ENCODE data around the gene H19. TPM values are rescaled to one million over a fixed set of nuclear protein-coding genes. Genes with fewer than 3 reads are reported as not detected.

H19 gene
- total and polyA plus RNA-seq, 4 donors = 194 to 16,780 (median 332) TPM

DNA sequence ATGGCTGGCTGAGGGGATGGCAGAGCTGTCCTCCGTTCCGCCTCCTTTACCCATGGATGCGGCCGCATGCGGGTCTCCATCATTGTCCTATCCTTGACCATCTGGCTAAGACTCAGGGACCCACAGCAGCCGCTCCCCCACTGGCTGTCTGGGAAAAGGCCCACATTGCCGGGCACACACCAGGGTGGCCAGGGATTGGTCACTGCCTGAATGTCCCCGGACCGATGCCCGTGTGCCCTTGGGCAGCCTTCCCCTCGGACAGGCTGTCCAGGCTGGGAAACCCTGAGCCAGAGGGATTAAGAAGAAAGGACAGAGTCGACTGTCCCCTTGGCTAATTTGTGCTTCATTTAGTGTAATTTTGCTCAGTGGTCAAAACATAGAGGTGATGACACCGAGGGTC, 22.5 kb downstream of the H19 start:
- H3K27me3 ChIP-seq (ENCODE audit: control insufficient read depth in 4 of 4, insufficient read depth in 4 of 4, low read length in 3 of 4) = no peaks in the 10 kb centered on the region
- no peak overlapping the region for H3K9ac ChIP-seq (ENCODE audit: low read depth in 1 of 2, low read length in 2 of 2)
- no peak overlapping the region for H3K4me3 ChIP-seq (ENCODE audit: low read depth in 1 of 3, low read length in 3 of 3)
- no peaks in the 10 kb centered on the region for H3K9me3 ChIP-seq (ENCODE audit: control insufficient read depth in 4 of 4, low read length in 3 of 4)
- TF ChIP-seq EGR1 (IDR thresholded peaks at IDR 0.05; ENCODE audit: low read depth in 2 of 2) (no peak), NR2F2 (IDR thresholded peaks at IDR 0.05) (no peak), FOXA1 (IDR thresholded peaks at IDR 0.05) (no peak), HNF4A (conservative IDR thresholded peaks at IDR 0.05) (no peak), FOXA2 (IDR thresholded peaks at IDR 0.05) (no peak), HNF4G (IDR thresholded peaks at IDR 0.05) (no peak), YY1 (IDR thresholded peaks at IDR 0.05) (no peak)
- TF ChIP-seq, protein P1, sequence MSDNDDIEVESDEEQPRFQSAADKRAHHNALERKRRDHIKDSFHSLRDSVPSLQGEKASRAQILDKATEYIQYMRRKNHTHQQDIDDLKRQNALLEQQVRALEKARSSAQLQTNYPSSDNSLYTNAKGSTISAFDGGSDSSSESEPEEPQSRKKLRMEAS (IDR thresholded peaks at IDR 0.05) = no peak
- TF ChIP-seq, protein P2, sequence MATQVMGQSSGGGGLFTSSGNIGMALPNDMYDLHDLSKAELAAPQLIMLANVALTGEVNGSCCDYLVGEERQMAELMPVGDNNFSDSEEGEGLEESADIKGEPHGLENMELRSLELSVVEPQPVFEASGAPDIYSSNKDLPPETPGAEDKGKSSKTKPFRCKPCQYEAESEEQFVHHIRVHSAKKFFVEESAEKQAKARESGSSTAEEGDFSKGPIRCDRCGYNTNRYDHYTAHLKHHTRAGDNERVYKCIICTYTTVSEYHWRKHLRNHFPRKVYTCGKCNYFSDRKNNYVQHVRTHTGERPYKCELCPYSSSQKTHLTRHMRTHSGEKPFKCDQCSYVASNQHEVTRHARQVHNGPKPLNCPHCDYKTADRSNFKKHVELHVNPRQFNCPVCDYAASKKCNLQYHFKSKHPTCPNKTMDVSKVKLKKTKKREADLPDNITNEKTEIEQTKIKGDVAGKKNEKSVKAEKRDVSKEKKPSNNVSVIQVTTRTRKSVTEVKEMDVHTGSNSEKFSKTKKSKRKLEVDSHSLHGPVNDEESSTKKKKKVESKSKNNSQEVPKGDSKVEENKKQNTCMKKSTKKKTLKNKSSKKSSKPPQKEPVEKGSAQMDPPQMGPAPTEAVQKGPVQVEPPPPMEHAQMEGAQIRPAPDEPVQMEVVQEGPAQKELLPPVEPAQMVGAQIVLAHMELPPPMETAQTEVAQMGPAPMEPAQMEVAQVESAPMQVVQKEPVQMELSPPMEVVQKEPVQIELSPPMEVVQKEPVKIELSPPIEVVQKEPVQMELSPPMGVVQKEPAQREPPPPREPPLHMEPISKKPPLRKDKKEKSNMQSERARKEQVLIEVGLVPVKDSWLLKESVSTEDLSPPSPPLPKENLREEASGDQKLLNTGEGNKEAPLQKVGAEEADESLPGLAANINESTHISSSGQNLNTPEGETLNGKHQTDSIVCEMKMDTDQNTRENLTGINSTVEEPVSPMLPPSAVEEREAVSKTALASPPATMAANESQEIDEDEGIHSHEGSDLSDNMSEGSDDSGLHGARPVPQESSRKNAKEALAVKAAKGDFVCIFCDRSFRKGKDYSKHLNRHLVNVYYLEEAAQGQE (IDR thresholded peaks at IDR 0.05) = no peak
- TF ChIP-seq, protein P3, sequence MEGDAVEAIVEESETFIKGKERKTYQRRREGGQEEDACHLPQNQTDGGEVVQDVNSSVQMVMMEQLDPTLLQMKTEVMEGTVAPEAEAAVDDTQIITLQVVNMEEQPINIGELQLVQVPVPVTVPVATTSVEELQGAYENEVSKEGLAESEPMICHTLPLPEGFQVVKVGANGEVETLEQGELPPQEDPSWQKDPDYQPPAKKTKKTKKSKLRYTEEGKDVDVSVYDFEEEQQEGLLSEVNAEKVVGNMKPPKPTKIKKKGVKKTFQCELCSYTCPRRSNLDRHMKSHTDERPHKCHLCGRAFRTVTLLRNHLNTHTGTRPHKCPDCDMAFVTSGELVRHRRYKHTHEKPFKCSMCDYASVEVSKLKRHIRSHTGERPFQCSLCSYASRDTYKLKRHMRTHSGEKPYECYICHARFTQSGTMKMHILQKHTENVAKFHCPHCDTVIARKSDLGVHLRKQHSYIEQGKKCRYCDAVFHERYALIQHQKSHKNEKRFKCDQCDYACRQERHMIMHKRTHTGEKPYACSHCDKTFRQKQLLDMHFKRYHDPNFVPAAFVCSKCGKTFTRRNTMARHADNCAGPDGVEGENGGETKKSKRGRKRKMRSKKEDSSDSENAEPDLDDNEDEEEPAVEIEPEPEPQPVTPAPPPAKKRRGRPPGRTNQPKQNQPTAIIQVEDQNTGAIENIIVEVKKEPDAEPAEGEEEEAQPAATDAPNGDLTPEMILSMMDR (IDR thresholded peaks at IDR 0.05; ENCODE audit: low read depth, low read length, missing input control) = no peak
- TF ChIP-seq, protein P4, sequence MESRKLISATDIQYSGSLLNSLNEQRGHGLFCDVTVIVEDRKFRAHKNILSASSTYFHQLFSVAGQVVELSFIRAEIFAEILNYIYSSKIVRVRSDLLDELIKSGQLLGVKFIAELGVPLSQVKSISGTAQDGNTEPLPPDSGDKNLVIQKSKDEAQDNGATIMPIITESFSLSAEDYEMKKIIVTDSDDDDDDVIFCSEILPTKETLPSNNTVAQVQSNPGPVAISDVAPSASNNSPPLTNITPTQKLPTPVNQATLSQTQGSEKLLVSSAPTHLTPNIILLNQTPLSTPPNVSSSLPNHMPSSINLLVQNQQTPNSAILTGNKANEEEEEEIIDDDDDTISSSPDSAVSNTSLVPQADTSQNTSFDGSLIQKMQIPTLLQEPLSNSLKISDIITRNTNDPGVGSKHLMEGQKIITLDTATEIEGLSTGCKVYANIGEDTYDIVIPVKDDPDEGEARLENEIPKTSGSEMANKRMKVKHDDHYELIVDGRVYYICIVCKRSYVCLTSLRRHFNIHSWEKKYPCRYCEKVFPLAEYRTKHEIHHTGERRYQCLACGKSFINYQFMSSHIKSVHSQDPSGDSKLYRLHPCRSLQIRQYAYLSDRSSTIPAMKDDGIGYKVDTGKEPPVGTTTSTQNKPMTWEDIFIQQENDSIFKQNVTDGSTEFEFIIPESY (IDR thresholded peaks at IDR 0.05) = no peak
- no peak for DNase-seq (ENCODE audit: low spot score)
- no peak overlapping the region for H3K27ac ChIP-seq (ENCODE audit: low read depth in 1 of 2, low read length in 2 of 2)
- H3K4me1 ChIP-seq (ENCODE audit: control insufficient read depth in 4 of 4, insufficient read depth in 4 of 4, low read length in 3 of 4) = no peaks in the 10 kb centered on the region
- no CpG with 5 or more reads among the region's 13 CpGs for WGBS
- H3K36me3 ChIP-seq (ENCODE audit: control insufficient read depth in 4 of 4, insufficient read depth in 3 of 4, low read depth in 1 of 4, low read length in 3 of 4) = no peaks in the 10 kb centered on the region

DNA sequence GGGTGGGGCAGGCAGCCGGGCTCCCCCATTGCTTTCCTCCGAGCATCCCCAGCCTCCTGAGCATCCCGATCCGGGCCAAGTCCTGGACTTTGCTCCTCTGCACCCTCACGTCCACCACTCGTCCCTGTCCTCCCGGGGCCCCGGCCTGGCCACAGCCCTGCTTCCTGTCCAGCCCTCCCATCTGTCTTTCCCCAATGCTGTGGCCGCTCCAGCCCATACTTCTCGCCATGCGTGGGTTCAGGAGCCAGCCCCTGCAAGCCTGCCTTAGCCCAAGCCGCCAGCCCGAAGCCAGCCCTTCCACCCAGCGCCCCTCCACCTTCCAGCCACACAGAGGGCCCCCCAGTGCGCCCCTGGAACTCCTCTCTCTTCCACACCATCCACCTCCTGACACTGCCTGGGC, 26.7 kb downstream of the H19 start:
- Histone ChIP-seq H3K36me3 (ENCODE audit: control insufficient read depth in 4 of 4, insufficient read depth in 3 of 4, low read depth in 1 of 4, low read length in 3 of 4) (no peaks in the 10 kb centered on the region), H3K4me3 (ENCODE audit: low read depth in 1 of 3, low read length in 3 of 3) (no peak overlapping the region), H3K4me1 (ENCODE audit: control insufficient read depth in 4 of 4, insufficient read depth in 4 of 4, low read length in 3 of 4) (no peaks in the 10 kb centered on the region), H3K9me3 (ENCODE audit: control insufficient read depth in 4 of 4, low read length in 3 of 4) (no peaks in the 10 kb centered on the region), H3K27ac (ENCODE audit: low read depth in 1 of 2, low read length in 2 of 2) (no peak overlapping the region), H3K9ac (ENCODE audit: low read depth in 1 of 2, low read length in 2 of 2) (no peak overlapping the region), H3K27me3 (ENCODE audit: control insufficient read depth in 4 of 4, insufficient read depth in 4 of 4, low read length in 3 of 4) (no peaks in the 10 kb centered on the region)
- TF ChIP-seq, protein P3 (IDR thresholded peaks at IDR 0.05; ENCODE audit: low read depth, low read length, missing input control) = no peak
- DNase-seq (ENCODE audit: low spot score) = peak; percentile 29
- WGBS = 70% methylated on average over 11 of the region's 15 CpGs
